GM18861 (cell line): ENCODE results near the gene KIFC3.
"Not testable (repeated sequence)": the region's sequence is repeated elsewhere in the genome, so short reads cannot be mapped to it uniquely, and the experiment has no call there.

Experiments used
- ATAC-seq: cut with Tn5 transposase; IDR thresholded peaks from one replicate; pipeline ENCODE4 v1.9.1; 2021; ENCODE audit not compliant: unreplicated experiment

Gene KIFC3

DNA sequence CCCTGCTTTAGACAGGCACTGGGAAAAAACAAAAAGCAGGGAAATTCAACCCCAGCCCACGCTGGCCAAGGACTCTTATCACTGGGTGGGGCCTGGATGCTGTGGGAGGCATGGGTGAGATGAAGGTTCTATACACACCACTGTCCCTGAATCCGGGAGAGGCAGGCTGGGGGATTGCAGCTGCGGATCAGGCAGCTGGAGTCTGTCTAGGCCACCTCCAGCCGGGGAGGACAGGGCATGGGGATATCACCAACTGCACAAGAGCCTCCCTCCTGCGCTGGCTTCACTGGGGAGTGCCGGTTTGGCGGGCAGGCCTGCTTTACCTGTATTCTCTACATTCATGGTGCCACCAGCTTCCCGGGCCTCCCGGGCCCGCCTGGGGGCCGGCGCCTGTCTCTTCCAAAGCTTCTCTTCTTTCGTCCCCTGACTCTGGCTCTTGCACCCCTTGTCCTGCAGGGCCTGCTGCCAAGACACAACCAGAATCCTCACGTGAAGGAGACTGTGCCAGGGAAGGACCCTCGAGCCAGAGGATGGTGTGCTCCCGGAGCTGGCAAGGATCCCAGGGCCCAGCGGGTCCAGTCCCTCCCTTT is 13.9 kb downstream of the KIFC3 start:
- ATAC-seq = no peak

DNA sequence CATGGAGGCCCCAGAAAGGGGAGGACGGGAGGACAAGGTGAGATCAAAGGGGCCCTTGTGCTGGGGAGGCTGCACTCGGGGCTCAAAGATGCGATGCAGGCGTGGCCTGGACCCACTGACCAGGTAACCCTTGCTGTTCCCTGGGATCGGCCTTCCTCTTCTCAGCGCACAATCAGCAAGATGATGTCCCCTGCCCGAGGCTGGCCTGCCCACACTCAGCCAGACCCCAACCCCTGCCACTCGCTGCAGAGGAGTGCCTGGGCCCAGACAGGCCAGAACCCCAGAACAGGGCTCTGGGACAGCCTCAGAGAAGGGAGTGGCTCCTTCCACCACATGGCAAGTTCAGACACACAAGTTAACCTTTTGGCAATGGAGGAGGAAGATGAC is 14.8 kb downstream of the KIFC3 start:
- ATAC-seq = no peak

DNA sequence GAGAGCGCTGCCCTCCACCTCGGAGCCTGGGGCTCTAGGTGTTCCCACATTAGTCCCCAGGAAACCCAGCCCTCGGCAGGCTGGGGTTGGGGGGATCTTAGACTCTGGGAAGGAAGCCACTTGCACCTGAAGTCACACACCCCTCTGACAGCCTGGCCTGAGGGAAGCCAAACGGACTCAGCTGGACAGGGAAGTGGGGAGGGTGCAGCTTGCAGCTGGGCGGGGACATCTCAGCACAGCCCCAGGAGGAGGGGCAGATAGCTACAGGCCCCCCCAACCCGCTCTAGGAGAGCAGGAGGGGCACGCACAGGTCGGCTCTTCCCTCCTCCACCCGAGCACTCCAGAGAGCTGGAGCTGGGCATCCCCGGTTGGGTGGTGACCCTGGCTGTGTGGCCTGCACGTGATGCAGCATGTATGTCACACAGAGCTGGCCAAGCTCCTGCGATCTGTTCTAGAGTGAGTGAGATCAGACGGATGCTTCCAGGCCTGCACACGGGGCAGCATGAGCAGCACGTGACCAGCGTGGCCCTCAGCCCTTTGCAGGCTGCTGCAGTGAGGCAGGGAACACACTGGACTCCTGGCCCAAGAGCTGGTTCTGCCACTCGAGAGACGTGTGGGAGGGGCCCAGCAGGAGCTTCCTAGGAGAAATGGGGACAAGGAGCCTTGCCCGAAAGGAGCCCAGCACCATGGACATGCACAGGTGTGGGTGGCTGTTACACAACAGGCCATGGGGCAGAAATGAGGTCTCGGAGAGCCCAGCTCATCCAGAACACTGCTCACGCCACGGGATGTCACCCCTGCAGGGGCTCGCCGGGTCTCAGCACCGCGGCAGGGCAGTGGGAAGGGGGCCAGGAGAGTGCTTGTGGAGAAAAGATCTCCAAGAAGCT is 15.4 kb downstream of the KIFC3 start:
- no peak for ATAC-seq

DNA sequence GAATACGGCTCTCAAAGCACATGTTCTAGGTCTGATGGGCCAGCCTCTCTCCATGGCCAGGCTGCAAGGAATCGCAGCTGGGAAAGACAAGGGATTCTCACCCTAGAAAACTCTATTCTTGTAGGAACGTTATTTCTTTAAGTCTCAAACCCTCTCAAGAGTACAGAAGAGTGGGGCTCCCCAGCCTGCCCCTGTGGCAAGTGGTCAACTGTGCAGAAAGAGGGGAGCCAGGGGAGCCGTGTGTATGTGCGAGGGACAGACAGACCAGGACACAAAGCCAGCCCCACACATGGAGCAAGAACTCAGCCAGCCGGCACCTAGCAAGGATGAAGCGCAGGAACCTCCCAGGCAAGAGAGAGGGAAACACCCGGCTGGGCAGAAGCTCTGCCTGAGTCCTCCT is 16.4 kb downstream of the KIFC3 start:
- ATAC-seq = no peak

DNA sequence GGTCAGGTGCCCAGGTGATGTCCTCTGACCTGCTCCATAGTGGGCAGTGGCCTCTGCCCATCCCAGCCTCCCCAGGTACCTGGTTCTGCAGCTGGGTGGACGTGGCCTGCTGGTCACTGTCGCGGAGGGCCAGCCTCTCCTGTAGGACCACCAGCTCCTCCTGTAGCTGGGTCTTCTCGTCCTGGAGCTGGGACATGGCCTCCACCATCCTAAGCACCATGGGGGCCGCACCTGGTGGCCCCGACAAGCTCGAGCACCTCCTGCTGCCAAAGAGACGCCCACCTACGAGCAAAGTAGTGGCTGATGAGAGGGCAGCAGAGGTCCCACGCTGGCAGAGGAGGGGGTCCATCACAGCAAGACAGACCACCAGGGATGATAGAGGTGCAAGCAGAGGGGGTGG is 16.9 kb downstream of the KIFC3 start:
- ATAC-seq = no peak

DNA sequence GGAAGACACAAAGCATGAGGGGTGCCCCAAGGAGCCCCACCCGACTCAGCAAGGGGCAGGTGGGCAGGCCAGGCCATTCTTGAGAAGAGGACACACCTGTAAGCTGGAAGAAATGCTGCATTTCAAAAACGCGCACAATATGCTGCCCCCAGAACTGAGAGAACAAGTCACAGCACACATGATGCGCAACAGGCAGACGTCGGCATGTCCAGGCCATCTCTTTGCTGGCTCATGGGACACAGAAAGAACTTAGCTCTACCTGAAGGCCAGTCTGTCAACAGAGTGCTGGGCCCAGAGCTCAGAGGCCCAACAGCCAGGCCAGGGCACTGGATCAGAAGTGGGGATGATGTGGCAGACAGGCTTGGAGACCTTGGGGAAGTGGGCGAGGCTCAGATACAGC is 18.0 kb downstream of the KIFC3 start:
- ATAC-seq = no peak

DNA sequence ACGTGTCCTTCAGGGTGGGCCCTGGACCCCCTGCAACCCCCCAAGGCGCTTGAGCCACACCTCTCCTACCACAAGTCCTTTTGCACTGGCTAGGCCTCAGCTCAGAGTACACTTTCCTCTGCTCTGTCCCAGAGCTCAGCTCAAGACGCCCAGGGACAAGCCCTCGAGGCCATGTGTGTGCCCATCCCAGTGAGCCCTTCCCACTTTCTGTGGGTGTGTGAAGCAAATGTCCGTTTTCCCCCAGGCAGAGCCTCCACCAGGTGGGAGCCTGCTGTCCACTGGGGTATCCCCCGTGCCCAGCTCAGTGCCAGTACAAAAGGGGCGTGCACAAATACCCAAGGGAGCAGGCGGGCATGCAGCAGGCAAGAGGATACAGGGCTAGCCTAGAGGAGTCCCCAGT is 18.4 kb downstream of the KIFC3 start:
- no peak for ATAC-seq

DNA sequence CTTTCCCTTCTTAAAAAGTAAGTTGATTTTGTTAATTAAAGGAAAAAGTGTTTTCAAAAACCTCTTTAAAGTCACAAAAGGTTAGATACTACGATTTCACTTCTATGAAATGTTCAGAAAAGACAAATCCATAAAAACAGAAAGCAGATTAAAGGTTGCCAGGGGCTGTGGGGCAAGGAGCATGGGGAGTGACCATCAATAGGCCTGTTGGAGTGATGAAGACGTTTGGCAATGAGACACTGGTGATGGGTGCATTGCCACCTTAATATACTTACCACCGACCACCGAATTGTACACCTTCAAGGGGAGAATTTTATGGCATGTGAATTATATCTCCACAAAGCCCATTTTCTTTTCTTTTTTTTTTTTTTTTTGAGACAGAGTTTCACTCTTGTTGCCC is 19.2 kb downstream of the KIFC3 start:
- ATAC-seq = no peak

DNA sequence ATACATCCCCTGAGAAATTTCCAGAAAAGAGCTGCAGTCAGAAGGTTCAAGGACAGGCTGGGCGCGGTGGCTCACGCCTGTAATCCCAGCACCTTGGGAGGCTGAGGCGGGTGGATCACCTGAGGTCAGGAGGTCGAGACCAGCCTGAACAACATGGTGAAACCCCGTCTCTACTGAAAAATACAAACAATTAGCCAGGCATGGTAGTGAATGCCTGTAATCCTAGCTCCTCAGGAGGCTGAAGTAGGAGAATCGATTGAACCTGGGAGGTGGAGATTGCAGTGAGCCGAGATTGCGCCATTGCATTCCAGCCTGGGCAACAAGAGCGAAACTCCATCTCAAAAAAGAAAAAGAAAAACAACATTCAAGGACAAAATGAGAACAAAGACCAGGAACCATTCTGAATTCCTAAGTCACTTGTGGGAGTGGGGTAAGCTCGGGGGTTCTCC is 19.7 kb downstream of the KIFC3 start:
- ATAC-seq = not testable (repeated sequence)

DNA sequence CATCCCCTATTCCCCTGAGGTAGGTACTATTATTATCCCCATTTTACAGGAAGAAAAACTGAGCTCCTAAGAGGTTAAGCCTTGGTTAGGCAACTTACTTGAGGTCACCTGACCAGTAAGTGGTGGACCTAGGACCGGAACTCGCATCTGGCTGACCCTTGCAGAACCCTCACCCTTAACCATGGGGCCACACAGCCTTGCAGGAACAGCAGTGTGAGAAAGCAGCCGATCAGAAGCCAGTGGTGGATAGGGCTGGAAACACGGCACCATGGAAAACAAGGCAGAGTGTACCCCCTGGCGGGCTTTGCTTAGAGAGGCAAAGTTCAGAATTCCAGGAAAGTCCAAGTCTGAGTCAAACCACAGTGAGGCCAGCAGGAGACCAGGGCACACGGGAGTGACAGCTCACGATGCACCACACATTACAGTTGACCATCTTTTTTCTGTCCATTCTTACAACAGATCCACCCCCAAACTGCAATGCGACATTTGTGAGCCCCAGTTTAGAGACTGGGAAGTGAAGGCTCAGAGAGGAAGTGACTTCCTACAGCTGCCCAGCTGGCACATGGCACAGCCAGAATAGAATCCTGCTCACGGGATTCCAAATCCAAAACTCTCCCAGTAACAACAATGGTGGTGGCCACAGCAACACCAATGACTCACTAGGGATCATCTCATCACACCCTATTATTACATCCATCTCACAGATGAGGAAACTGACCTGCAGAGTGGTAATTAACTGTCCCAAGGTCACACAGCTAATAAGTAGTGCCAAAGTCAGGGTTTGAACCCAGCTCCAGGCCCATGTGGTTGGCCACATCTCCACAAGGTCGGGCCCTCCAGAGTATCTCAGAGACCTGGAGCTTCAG is 20.3 kb downstream of the KIFC3 start:
- ATAC-seq = no peak

DNA sequence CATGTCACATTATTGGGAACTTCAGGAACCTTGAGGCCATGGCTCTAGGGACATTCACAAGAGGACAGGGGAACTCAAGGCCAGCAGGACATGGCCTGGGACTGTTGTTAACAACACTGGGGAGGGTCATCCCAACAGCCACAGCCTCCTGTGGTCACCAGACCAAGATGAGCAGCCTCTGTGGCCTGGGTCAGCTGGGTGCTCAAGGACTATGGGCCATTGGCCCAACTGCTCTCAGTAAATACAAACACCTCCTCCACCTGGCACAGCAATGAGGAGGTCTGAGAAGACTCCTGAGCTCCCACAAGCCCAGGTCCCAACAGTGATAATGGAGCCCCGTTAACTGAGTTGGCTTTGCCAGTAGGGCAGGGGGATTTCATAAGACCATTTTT is 20.9 kb downstream of the KIFC3 start:
- ATAC-seq = no peak

DNA sequence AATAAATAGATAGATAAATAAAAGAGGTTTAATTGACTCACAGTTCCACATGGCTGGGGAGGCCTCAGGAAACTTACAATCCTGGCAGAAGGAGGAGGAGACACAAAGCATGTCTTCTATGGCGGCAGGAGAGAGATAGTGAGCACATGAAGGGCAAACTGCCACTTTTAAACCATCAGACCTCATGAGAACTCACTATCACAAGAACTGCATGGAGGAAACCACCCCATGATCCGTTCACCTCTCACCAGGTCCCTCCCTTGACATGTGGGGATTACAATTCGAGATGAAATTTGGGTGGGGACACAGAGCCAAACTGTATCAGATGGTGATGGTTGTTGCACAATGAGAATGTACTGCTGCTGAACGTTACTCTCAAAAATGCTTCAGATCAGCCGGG is 22.5 kb downstream of the KIFC3 start:
- ATAC-seq = not testable (repeated sequence)

DNA sequence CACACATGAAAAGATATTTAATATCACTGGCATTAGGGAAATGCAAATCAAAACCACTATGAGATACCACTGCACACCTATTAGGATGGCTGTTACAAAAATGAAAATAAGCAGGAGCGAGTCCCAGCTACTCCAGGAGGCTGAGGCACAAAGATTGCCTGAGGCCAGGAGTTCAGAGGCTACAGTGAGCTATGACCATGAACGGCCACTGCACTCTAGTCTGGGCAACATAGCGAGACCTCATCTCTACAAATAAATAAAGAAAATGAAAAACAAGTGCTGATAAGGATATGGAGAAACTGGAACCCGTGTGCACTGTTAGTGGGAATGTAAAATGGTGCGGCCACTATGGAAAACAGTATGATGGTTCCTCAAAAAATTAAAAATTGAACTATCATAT is 23.6 kb downstream of the KIFC3 start:
- ATAC-seq = no peak

DNA sequence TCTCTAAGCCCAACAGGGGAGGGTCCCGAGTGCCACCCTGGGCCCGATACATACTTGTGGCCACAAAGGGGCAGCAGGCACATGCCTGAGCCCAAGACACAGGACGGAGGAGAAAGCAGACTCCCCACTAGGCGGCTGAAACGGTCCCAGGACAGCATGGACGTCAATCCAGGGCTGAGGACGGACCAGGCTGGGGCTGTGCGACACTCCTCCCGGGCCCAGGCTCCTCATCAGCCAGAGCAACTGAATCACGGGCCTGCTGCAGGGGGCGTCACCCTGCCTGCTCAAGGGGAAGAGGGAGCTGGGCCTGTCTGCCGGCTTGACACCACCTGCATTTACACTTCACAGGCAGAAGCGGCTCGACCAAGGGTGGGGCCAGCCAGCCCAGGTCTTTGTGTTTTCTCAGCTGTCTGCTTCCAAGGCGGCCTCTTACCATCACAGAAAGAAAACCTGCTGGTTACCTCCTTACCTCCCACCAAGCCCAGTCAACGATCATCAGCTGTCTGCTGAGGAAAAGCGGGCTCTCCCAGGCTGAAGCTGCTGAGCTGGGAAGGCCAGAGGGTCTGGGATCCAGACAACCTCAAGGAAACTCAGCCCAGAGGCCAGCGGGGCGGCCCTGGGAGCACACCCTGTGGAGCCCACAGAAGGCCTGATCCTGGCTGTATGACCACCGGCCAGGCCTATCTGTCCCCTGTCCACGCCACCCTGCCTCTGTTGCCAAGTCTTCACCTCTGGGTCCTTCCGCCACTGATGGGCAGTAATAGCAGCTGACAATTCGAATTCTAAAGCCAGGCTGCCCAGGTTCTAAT is 26.4 kb downstream of the KIFC3 start:
- no peak for ATAC-seq

DNA sequence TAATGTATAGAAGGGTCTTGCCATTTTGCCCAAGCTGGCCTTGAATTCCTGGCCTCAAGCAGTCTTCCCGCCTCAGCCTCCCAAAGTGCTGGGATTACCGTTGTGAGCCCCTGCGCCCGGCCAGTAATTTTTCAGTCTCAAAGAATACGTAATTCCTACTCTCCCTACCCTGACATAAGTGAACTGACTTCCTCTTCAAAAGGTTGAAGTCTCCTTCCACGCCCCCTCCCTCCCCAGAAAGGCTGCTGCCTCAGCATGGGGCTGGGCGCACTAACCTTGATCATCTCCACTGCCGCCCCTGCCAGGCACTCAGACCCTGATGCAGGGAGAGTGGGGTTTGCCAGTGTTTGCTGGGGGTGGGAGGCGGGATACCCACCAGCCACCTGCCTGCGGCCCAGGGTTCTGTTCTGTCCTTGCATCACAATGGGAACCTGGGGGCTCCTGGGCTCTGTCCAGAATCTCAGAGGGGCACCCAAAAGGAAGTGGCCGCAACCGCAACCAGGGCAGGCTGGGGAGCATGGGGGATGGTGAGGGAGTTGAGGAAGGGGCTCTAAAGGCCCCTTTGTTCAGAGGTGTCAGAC is 27.5 kb downstream of the KIFC3 start:
- ATAC-seq = no peak

DNA sequence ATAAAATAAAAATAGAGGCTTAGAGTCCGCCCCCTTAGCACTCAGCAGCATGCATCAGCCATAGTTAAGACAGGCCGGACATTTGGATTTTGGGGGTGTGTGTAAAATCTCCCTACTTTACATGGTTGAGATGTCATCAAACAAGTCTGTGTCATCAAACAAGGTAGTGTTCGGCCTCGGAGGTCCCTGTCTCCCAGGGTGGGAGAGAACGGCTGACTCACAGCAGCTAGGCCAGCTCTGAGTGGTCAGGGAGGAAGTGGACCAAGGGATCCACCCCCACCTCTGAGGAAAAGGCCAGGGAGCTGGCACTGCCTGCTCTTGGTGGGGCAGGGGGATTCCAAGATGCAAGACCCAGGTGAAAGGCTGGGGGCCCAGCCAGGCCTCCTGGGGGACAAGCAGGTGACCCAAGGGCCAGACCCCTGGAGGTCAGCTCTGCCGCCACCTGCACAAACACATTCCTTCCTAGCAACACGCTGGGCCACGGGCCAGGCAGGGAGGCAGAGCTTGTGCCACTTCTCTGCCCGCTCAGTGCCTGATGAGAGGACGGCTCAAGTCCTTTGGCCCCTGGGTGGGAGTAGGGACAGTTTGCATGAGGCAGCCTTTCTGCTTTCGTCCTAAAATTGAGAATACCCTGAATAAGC is 28.5 kb downstream of the KIFC3 start:
- ATAC-seq = no peak

DNA sequence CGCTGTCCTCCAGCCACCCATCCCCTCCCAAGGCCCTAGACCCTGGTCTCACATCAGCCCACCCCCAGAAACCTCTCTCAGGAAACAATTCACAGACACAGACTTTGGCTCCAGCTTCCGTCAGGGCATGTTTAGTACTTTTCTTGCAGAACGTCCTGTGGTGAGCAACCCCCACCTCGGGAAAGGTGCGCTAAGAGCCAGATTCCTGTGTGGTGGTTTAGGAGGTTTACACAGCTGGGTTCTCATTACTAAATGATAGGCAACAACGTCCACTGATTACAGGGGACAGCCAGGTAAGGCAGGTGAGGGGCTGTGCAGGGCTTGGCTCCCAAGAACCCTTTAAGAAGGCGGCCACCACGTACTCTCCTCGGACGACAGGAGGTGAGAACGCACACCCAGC is 29.3 kb downstream of the KIFC3 start:
- no peak for ATAC-seq

DNA sequence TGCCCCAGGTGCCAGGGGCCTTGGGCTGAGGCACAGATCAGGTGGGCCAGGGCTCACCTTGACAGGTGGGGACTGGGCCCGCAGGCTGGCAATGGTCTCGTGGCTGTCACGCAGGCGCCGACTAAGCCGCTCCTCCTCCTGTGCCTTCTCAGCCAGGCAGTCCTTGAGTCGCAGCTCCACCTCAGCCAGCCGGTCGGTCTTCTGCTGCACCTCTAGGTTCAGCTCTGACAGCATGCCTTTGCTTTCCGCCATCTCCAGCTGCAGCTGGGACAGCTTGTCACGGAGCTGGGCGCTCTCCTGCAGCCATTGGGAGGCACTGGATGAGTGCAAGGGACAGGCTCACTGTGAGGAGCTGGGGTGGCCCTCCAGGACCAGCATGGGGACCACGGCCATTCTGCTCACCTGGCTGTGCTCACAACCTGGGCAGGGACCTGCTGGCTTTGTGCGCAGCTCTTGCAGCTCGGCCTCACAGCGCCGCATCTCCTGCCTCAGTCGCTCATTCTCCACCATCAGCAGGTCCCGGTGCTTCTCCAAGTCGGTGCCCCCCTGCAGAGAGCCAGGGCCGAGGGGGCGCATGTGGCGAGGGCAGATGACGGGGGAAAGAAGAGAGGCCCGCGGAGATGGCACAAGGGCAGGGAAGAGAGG is 31.0 kb downstream of the KIFC3 start:
- ATAC-seq = no peak

DNA sequence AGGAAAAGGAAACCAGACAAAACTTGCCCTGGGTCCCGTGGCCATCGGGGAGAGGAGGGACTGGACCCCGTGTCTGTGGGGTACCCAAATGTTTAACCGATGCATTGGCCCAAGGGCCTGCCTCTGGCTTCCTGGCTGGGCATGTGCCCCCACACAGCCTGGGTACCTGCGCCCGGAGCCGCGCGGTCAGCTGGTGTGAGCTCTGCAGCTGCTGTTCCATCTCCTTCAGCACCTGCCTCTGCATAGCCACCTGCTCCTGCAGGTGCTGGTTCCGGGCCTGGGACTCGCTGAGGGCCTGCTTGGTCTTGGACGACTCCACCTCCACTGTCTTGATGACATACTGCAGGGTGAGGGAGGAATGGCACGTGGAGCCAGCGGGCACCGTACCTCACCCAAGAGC is 31.9 kb downstream of the KIFC3 start:
- no peak for ATAC-seq
